GM19351 (cell line): ENCODE measurements around the gene MYOM1.
"Not testable (repeated sequence)": the region's sequence is repeated elsewhere in the genome, so short reads cannot be mapped to it uniquely, and the experiment has no call there.

Source experiments
- ATAC-seq: cut with Tn5 transposase; IDR thresholded peaks from one replicate; pipeline ENCODE4 v1.9.1; 2021; ENCODE audit warnings: mild to moderate bottlenecking, moderate library complexity; ENCODE audit not compliant: unreplicated experiment

MYOM1 gene

GRCh38 chr18:3221496-3221895, 1.7 kb upstream of the MYOM1 start:
- ATAC-seq: no peak

GRCh38 chr18:3220868-3221267, 1.1 kb upstream of the MYOM1 start:
- not testable (repeated sequence) for ATAC-seq

- ATAC-seq: no peak
Measured at GRCh38 chr18:3219241-3219630, 532 bp downstream of the MYOM1 start.

DNA sequence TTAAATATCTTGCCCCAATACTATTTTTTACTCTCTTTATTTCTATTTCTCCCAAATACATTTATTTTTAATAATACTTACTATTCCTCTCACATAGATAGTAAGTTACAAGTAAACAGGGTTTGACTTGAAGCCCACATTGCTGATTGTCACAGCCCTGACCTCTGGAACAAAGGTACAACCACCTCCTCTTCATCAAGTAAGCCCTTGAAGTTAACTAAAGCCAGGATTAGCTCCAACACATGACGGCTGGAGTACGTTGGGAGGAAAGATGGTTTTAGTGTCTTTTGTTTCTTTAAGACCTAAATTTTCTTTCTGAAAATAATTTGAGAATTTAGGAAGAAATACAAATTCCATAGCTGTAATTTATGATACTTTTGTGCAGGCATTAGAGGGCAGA, 949 bp downstream of the MYOM1 start:
- no peak for ATAC-seq

DNA sequence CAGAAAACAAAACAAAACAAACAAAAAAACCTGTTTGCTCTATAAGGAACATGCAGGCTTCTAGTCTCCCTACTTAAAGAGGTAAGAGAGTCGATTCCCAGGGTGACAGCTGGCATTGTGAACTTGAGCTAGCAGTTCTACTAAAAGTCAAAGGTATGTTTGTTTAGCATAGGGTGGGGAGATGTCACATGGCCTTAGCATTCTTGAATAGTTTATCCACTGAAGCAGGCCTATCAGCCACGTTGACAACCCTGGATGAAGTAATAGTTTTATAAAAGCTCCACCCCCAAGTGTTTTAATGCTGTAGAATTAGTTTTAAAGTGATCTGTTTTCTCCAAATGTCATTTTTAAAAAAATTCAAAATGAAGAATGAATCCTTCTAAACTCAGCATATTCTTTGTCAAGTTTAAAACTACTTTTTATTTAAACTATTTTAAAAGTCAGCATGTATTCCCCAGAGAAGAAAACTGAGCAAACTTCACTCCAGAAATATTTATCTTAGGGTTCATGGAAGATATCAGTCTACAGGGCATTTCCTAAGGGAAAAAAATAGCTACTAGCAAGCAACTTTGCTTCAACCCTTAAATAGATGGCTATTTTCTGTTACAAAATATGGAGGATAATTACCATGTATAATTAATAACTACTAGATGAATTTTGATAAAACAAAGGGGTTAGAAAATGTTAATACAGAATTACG, 1.7 kb downstream of the MYOM1 start:
- ATAC-seq: no peak

GRCh38 chr18:3216987-3217386, 2.8 kb downstream of the MYOM1 start:
- ATAC-seq: no peak

DNA sequence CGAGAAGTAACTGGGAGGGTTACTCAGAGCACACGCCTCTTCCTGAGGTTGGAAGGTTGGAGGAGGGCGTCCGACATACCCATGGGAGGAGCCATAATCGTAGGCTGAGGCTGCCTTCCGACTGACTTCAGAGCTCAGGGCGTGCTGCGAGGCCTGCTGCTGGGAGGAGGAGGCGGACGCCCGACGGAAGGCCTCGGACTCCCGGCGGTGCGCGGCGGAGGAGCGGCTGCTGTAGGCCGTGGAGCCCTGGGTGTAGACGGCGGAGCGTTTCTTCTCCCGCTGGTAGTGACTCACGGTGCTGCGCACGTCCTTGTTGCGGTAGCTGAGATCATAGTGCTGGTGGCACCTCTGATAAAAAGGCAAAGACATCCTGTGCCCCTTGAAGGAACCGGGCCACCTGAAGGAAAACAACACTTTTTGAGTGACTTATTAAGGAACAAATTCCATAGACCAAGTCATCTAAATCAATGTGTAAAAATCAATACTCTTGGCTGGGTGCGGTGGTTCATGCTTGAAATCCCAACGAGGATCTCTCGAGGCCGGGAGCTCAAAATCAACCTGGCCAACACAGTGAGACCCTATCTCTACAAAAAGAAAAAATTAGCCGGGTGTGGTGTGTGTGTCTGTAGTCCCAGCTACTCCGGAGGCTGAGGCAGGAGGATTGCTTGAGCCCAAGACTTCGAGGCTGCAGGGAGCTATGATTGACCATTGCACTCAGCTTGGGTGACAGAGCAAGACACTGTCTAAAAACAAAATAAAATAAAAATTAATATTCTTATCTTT, 4.7 kb downstream of the MYOM1 start:
- no peak for ATAC-seq

DNA sequence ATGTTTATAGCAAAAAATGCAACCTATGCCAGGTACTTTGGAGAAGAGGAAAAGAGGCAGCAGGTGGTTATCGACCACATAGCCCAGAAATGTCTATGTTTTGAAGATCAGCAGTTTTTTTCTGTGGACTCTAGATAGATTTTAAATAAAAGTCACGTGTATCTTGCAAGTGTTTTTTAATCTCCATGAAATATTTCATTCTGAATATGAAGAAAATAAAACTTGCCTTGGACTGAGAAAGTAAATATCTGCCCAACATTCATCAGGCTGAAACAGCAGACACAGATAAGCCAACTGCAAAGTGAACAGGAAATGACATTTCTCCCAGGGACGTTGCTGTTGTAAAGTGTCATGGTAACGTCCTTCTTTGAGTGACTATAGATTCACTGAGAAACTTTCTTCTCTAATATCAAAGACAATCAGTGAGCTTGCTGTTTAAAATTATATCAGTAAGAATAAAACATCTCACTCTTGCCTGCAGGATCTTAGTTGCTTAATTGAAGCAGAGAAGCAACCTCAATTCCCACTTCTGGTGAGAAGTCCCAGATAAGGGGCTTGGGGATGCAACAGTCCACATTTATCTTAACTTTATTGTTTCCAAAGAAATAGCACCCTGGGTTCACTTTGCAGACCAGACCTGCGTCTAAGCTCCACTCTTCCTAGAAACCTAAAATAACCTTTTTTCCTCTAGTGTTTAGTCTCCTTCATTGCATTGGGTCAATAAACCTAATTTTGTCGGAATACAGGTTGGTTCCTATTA, 6.3 kb downstream of the MYOM1 start:
- no peak for ATAC-seq

DNA sequence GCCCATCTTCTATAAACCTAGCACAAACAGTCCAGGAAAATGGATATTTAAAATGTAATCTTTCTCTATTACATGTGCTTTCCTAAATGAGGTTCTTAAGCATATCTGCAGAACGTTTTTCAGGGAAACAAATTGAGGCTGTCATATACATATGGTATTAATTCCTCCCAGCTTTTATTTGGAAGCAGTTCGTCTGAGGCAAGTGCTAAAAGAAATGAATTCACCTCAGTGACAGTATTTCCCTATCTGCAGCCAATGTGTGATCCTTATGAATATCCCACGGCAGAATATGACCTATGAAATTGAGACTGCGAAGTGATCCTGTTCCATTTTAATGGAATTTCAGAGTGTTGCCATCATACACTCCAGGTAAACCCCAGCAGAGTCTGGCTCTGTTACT, 7.1 kb downstream of the MYOM1 start:
- no peak for ATAC-seq

DNA sequence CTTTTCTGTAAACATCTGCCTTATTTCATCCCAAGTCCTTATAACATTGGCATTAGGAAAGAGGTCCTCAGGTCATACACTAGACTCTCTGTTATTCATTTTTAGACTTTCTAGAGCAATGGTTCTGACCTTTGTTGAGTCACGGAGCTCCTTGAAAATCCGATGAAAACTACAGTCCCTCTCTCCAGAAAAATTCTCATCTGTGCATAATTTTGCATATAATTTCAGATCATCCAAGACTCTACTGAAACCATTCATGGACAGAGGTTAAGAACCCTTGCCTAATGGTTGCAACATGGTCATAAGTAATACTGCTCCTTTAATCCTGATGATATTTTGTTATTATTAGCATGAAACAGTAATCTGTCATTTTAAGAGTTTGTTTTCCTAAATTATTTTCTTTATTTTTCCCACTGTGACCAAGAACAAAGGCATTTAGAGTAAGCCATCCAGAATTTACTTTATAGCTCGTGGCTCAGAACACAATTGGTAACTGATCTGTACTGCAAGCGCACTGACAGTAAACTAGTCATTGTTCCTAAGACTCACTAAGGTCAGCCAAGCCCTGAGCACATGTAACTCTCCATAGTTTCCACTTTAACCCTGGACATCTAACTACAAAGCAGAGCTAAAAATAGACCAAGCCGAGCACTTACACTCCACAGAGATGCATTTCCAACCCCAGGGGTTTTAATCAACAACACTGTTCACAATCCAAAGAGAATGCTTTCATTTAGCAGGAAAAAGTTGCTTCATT, 8.4 kb downstream of the MYOM1 start:
- ATAC-seq: no peak

DNA sequence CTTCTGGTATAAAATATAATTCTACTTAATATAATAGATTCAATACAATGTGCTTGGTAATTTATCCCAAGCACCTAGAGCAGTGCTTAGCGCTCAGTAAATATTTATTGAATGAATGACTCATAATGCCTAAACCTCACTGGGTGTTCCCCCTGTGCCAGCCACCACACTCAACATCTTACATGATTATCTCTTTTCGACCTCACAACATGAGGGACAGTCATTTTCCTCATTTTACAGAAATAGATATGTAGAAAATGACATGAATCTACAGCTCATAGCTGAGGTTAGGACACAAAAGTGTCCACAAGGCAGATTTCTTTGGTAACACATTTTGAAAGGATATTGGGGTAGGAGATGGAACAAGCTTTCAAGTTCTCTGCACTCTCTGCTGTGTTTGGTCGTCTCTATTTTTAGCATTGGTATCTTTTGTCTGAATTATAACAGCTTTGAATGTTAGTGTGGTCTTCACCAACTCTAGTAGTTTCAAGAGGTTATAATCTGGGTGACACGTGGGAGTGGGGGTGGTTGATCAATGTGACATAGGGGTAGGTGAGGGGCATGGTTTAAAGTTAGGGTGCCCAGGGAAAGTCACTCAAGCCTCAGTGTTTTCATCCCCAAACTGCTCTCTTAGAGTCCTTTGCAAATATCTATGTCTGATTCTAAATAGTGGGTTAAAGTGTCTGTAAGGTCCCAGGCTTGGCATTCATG, 9.8 kb downstream of the MYOM1 start:
- ATAC-seq: no peak

GRCh38 chr18:3207565-3207964, 12.2 kb downstream of the MYOM1 start:
- no peak for ATAC-seq

GRCh38 chr18:3205239-3205638, 14.5 kb downstream of the MYOM1 start:
- ATAC-seq: no peak

DNA sequence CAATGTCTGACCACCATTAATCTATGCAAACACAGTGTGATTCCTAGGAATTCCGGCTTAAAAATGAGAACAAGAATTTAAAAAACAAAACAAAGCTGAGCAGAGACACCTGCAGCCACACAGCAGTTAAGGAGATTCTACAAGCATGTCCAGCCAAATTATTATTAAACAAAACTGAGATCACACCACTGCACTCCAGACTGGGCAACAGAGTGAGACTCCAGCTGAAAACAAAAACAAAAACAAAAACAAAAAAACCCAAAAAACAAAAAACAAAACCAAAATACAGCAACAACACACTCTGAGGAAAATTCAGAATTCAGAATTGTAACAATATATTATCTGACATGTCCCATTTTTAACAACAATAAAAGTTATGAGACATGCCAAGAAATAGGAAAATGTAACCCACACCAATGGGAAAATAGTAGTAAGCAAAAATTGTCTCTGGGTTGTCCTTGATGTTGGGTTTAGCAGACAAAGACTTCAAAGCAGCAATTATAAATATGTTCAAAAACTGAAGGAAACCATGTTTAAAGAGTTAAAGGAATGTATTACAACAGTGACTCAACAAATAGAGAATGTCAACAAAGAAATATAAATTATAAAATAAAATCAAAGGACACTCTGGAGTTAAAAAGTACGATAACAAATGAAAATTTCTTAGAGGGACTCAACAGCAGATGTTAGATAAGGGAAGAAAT, 19.7 kb downstream of the MYOM1 start:
- ATAC-seq: no peak

DNA sequence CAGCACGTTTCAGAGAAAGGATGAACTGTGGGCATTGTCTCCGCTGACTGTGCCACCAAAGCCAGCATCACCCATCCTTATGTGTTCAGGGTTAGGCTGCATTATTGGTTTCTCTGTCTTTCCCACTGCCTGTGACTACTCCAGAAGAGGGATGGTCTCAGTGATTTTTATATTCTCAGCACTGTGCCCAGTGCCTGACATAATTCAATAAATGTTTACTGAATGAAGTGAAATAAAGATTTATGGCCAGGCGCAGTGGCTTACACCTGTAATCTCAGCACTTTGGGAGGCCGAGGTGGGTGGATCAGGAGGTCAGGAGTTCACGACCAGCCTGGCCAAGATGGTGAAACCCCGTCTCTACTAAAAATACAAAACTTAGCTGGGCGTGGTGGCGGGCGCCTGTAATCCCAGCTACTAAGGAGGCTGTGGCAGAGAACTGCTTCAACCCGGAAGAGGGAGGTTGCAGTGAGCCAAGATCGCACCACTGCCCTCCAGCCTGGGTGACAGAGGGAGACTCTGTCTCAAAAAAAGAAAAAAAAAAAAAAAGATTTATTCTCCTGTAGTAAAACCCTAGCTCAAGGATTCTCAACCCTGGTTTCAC, 21.4 kb downstream of the MYOM1 start:
- not testable (repeated sequence) for ATAC-seq

- ATAC-seq: no peak
Measured at GRCh38 chr18:3194947-3195612, 24.7 kb downstream of the MYOM1 start.

- ATAC-seq: no peak
Measured at GRCh38 chr18:3193331-3193730, 26.4 kb downstream of the MYOM1 start.

DNA sequence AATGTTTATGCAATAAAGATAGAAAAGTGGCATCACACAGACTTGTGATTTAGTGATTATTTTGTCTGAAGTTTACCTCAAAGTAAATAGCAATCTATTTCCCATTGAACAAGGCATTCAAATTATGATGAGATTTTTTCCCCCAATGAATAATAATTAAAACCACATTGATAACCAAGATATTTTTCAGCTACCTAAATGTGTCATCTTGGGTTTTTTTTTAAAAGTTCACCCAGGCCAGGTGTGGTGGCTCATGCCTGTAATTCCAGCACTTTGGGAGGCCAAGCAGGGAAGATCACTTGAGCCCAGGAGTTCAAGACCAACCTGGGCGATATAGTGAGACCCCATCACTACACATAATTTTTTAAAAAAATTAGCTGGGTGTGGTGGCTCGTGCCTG, 27.0 kb downstream of the MYOM1 start:
- ATAC-seq: no peak

- ATAC-seq: no peak
Measured at GRCh38 chr18:3192286-3192685, 27.5 kb downstream of the MYOM1 start.
